ENCODE results near the gene GPX4.
"Not testable (repeated sequence)": the region's sequence is repeated elsewhere in the genome, so short reads cannot be mapped to it uniquely, and the experiment has no call there.

The GPX4 gene

GRCh38 chr19:1113986-1114483 is 10.2 kb downstream of the GPX4 start:
- DNase-seq (ENCODE audit: low read depth): no peak

GRCh38 chr19:1114728-1115127 is 10.9 kb downstream of the GPX4 start:
- not testable (repeated sequence) for DNase-seq (ENCODE audit: low read depth)

GRCh38 chr19:1115646-1116420 is 12.0 kb downstream of the GPX4 start:
- DNase-seq (ENCODE audit: low read depth): no peak

GRCh38 chr19:1116726-1117581 is 13.2 kb downstream of the GPX4 start:
- no peak for DNase-seq (ENCODE audit: low read depth)

GRCh38 chr19:1117654-1118053 is 13.9 kb downstream of the GPX4 start:
- no peak for DNase-seq (ENCODE audit: low read depth)

- DNase-seq (ENCODE audit: low read depth): no peak
Observed at GRCh38 chr19:1118999-1119398, 15.2 kb downstream of the GPX4 start.

- no peak for DNase-seq (ENCODE audit: low read depth)
Observed at GRCh38 chr19:1119475-1120217, 15.9 kb downstream of the GPX4 start.

GRCh38 chr19:1121395-1121794 is 17.6 kb downstream of the GPX4 start:
- no peak for DNase-seq (ENCODE audit: low read depth)

GRCh38 chr19:1122021-1122971 is 18.5 kb downstream of the GPX4 start:
- DNase-seq (ENCODE audit: low read depth): no peak

GRCh38 chr19:1122972-1123363 is 19.2 kb downstream of the GPX4 start:
- DNase-seq (ENCODE audit: low read depth): peak; percentile 81

- DNase-seq (ENCODE audit: low read depth): no peak
Observed at GRCh38 chr19:1123381-1123780, 19.6 kb downstream of the GPX4 start.

- DNase-seq (ENCODE audit: low read depth): no peak
Observed at GRCh38 chr19:1123885-1124677, 20.3 kb downstream of the GPX4 start.

GRCh38 chr19:1125601-1126467 is 22.0 kb downstream of the GPX4 start:
- DNase-seq (ENCODE audit: low read depth): peak; percentile 90

GRCh38 chr19:1126984-1127760 is 23.4 kb downstream of the GPX4 start:
- no peak for DNase-seq (ENCODE audit: low read depth)

GRCh38 chr19:1128106-1128505 is 24.3 kb downstream of the GPX4 start:
- DNase-seq (ENCODE audit: low read depth): no peak

- not testable (repeated sequence) for DNase-seq (ENCODE audit: low read depth)
Observed at GRCh38 chr19:1129084-1129483, 25.3 kb downstream of the GPX4 start.

- no peak for DNase-seq (ENCODE audit: low read depth)
Observed at GRCh38 chr19:1129535-1129934, 25.7 kb downstream of the GPX4 start.

Data from fibroblast of gingiva (primary cell).